NB4 (cell line): Measurements from ENCODE around the gene MAP2K7.

ENCODE experiments used
- CTCF ChIP-seq: IDR thresholded peaks from one replicate; pipeline ENCODE4 v1.5.1; 2012; ENCODE audit warnings: low read depth, low read length
- POLR2A ChIP-seq: IDR thresholded peaks from 2 replicates; pipeline ENCODE4 v1.6.1; 2011; ENCODE audit warnings: mild to moderate bottlenecking; ENCODE audit not compliant: insufficient read length; ENCODE audit errors: extremely low read depth

DNA sequence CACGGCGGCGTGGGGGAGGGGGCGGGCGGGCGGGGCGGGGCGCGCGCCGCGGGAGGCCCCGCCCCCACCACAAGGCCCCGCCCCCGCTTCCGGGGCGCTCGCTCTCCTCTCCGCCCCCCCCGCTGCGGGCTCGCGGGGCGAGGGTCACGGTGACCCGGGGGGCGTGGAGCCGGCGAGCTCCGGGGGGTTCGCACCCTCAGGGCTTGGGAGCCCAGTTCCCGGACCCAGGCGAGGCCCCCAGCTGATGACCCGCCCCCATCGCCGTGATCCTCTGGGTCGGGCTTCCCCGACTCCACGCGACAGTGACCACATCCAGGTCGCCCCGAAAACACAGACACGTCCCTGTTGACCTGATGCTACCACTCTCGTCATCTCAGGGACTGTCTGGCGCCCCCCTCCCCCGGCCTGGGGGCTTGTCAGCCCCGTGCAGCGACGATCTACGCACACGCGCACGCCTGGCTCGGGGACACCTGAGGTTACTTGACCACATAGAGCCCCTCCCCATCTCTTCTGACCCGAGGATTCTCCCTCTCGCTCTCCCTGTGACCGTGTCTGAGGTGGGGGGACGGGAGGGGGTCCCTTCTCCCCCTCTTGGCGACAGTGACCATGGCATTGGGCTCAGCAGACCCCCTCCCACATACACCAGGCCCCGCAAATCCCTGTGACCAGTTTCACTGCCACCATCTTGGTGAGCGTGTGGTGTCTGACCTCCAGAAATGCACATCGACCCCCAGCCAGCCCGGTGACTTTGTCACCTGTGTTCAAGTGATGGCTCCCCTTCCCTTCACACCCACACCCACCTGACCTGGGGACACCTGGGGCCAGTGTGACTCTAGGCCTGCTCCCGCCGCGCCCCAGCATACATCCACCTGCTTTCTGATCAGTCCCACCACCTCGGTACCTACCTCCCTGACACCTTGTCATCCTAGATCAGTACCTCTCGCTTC is 670 bp downstream of the MAP2K7 start:
- TF ChIP-seq POLR2A (no peak), CTCF (no peak)
